ENCODE results near the gene ZNF385B.

GRCh38 chr2:179822540-179822939 lies 38.9 kb downstream of the ZNF385B start:
- TF ChIP-seq POLR2A (IDR thresholded peaks at IDR 0.05; ENCODE audit: low read depth, low read length) (no peak), POLR2AphosphoS5 (IDR thresholded peaks at IDR 0.05; ENCODE audit: low read depth, low read length) (no peak)
